K562 (cell line): ENCODE data around the gene B3GALNT1. TPM values are rescaled to one million over a fixed set of nuclear protein-coding genes. Genes with fewer than 3 reads are reported as not detected.

Experiments
- ATAC-seq: fragments of 200-7000 bp; cut with Tn5 transposase; 3 replicates; pipeline ENCODE4 v1.9.1; 2020; ENCODE audit warnings: moderate library complexity
- BruUV-seq: library from RNA; stranded (reverse); fragments of 400-500 nt; replicated peaks from 2 replicates; lab custom pipeline; 2021; lab: Mats Ljungman, UMichigan
- CTCF ChIA-PET: fragments of 300-600 bp; formaldehyde crosslinking; extraction: SDS; loops from one replicate; lab custom pipeline; 2021; ENCODE audit warnings: low intra/inter-chr PET ratio; lab: Yijun Ruan, JAX
- POLR2A ChIA-PET: fragments of 300-600, 350-650 bp; sonication (Branson Sonifier 250); formaldehyde crosslinking; extraction: SDS; loops from one replicate; lab custom pipeline; 2021; ENCODE audit warnings: antibody characterized with exemption, inconsistent platforms; lab: Yijun Ruan, JAX
- DNase-seq, 4 experiments: peaks; one replicate each; pipeline versions ENCODE4 v3.0.0 to v3.0.0-alpha.2; 2011 to 2018; ENCODE audit warnings: low spot score in 3 of 4, mixed read lengths in 3 of 4; ENCODE audit errors: extremely low read depth in 1 of 4
- FAIRE-seq: peaks from 2 replicates; lab custom pipeline; 2011; peaks lifted over from hg19 to GRCh38; lab: Jason Lieb, UNC
- H2AFZ ChIP-seq: 2 replicates; pipeline ENCODE4 v1.6.0; 2011; ENCODE audit warnings: low read depth, low read length, control low read depth, inconsistent platforms
- H3K27ac ChIP-seq: fragments of 200-600 bp; 3 replicates; pipeline ENCODE4 v1.8.0; 2011; ENCODE audit warnings: low read depth, mild to moderate bottlenecking, control low read depth, inconsistent platforms, low read length, moderate library complexity, mixed read lengths; ENCODE audit errors: extremely low read depth
- H3K27me3 ChIP-seq, 2 experiments: fragments of 300-600 bp in 1 of 2; 2 replicates in 1 of 2; 3 replicates in 1 of 2; pipeline versions ENCODE4 v1.6.0 to v1.8.0; 2011; ENCODE audit warnings: inconsistent platforms in 2 of 2, low read length in 2 of 2, mild to moderate bottlenecking in 1 of 2, mixed read lengths in 1 of 2, moderate library complexity in 1 of 2; ENCODE audit not compliant: control insufficient read depth in 2 of 2, insufficient read depth in 2 of 2
- H3K36me3 ChIP-seq: fragments of 300-600 bp; 3 replicates; pipeline ENCODE4 v1.8.0; 2011; ENCODE audit warnings: mild to moderate bottlenecking, low read length, inconsistent platforms; ENCODE audit not compliant: control insufficient read depth, insufficient read depth
- H3K4me1 ChIP-seq, 2 experiments: fragments of 200-600 bp in 1 of 2; replicated peaks in 1 of 2; 2 replicates in 1 of 2; 3 replicates in 1 of 2; pipeline versions ENCODE4 v1.5.1 to v1.8.0; 2011; ENCODE audit warnings: inconsistent platforms in 2 of 2, low read length in 2 of 2, mild to moderate bottlenecking in 1 of 2, mixed read lengths in 1 of 2, moderate library complexity in 1 of 2; ENCODE audit not compliant: control insufficient read depth in 2 of 2, insufficient read depth in 2 of 2
- H3K4me2 ChIP-seq: 2 replicates; pipeline ENCODE4 v1.6.1; 2011; ENCODE audit warnings: low read length, control low read depth, inconsistent platforms, mixed read lengths; ENCODE audit not compliant: insufficient read depth
- H3K4me3 ChIP-seq: fragments of 200-600 bp; sonication (generic), shearing (Covaris generic); 2 replicates; pipeline ENCODE4 v1.5.1; 2016; ENCODE audit warnings: control low read depth, inconsistent platforms
- H3K79me2 ChIP-seq: fragments of 200-600 bp; 3 replicates; pipeline ENCODE4 v1.8.0; 2011; ENCODE audit warnings: low read length, inconsistent platforms; ENCODE audit not compliant: control insufficient read depth, insufficient read depth
- H3K9ac ChIP-seq, 2 experiments: 2 replicates each; pipeline versions ENCODE4 v1.6.0 to v1.6.1; 2011; ENCODE audit warnings: low read depth in 2 of 2, low read length in 2 of 2, control low read depth in 1 of 2, inconsistent platforms in 1 of 2, mild to moderate bottlenecking in 1 of 2, mixed read lengths in 1 of 2; ENCODE audit not compliant: insufficient read depth in 1 of 2
- H3K9me1 ChIP-seq: one replicate; pipeline ENCODE4 v1.6.0; 2011; ENCODE audit warnings: inconsistent platforms, mild to moderate bottlenecking, low read length, moderate library complexity; ENCODE audit not compliant: control insufficient read depth, insufficient read depth
- H3K9me3 ChIP-seq: replicated peaks from 2 replicates; pipeline ENCODE4 v1.5.1; 2011; ENCODE audit warnings: low read depth, low read length, inconsistent platforms; ENCODE audit not compliant: control insufficient read depth, insufficient read depth
- H4K20me1 ChIP-seq: replicated peaks from 2 replicates; pipeline ENCODE4 v1.6.1; 2011; ENCODE audit warnings: low read length, inconsistent platforms, mixed read lengths; ENCODE audit not compliant: control insufficient read depth, insufficient read depth
- EGR1 ChIP-seq: fragments of 450-650 bp; conservative IDR thresholded peaks from 2 replicates; pipeline ENCODE4 v1.6.1; 2017; ENCODE audit warnings: mild to moderate bottlenecking
- FOS ChIP-seq: IDR thresholded peaks from 3 replicates; pipeline ENCODE4 v1.6.1; 2011; ENCODE audit not compliant: insufficient read length; ENCODE audit errors: extremely low read depth
- FOXA3 ChIP-seq, 2 experiments: fragments of 450-650 bp in 1 of 2; sonication (generic) in 1 of 2; formaldehyde crosslinking; IDR thresholded peaks in 1 of 2; conservative IDR thresholded peaks in 1 of 2; 2 replicates each; pipeline versions ENCODE4 v1.4.0 to v1.8.0; 2020 to 2022; ENCODE audit warnings: mild to moderate bottlenecking in 2 of 2, missing genetic modification reagents in 1 of 2
- LEF1 ChIP-seq: fragments of 450-650 bp; IDR thresholded peaks from 2 replicates; pipeline ENCODE4 v1.6.1; 2016; ENCODE audit warnings: mild to moderate bottlenecking
- MAZ ChIP-seq, 2 experiments: fragments of 450-650 bp in 1 of 2; sonication (generic) in 1 of 2; formaldehyde crosslinking; IDR thresholded peaks in 1 of 2; conservative IDR thresholded peaks in 1 of 2; 2 replicates each; pipeline versions ENCODE4 v1.4.0 to v1.5.0; 2020; ENCODE audit warnings: mild to moderate bottlenecking in 1 of 2, missing genetic modification reagents in 1 of 2
- RUNX1 ChIP-seq: sonication (generic); IDR thresholded peaks from 2 replicates; pipeline ENCODE4 v1.6.1; 2016; ENCODE audit warnings: antibody characterized with exemption, low read depth
- ZNF280A ChIP-seq: fragments of 450-650 bp; IDR thresholded peaks from 2 replicates; pipeline ENCODE4 v1.6.1; 2018; ENCODE audit warnings: mild to moderate bottlenecking, low read depth; ENCODE audit not compliant: partially characterized antibody
- WGBS: fragments of 100-300 bp; shearing (Covaris generic); methylation state at CpG from one replicate; pipeline ENCODE4 v1.1.6; 2016; ENCODE audit warnings: low coverage, mixed read lengths; ENCODE audit not compliant: insufficient coverage; ENCODE audit errors: missing lambda C conversion rate; 5-methylcytosine and 5-hydroxymethylcytosine counted together
- in situ Hi-C: fragments of 300-500 bp; cut with MboI; formaldehyde crosslinking; loops from 4 replicates; pipeline ENCODE4 v1.15.0; 2018; ENCODE audit warnings: inconsistent platforms, mixed read lengths
- intact Hi-C: fragments of 100-400 bp; cut with micrococcal nuclease; formaldehyde crosslinking; loops from 2 replicates; pipeline ENCODE4 v1.14.2; 2022
- polyA plus RNA-seq, 8 experiments: library from polyadenylated mRNA; depleted of rRNA in 4 of 8; stranded (reverse) in 5 of 8; unstranded in 3 of 8; fragments of >200 nt; fragmentation: Nextera tagmentation in 2 of 8; fragmentation: Illumina TruSeq in 1 of 8; extraction: Ambion mirVana in 2 of 8; extraction: Trizol in 1 of 8; gene quantifications; 2 replicates each; pipeline versions ENCODE4 v1.2.1 to v1.2.3, GENCODE V29; 2011 to 2014; ENCODE audit warnings: inconsistent platforms in 1 of 8, missing spikeins in 1 of 8
- total RNA-seq, 7 experiments: library from RNA; depleted of rRNA in 6 of 7; stranded (reverse); fragments of >200 nt in 6 of 7; fragmentation: Illumina TruSeq in 2 of 7; extraction: Trizol in 2 of 7; gene quantifications; 2 replicates each; pipeline versions ENCODE4 v1.2.1 to v1.2.3, GENCODE V29; 2011 to 2021; ENCODE audit warnings: low replicate concordance in 1 of 7
- TF ChIP-seq, protein P1 (sequence below), 2 experiments: fragments of 150-350 bp in 1 of 2; IDR thresholded peaks; 2 replicates each; pipeline ENCODE4 v1.6.1; 2012 to 2016; ENCODE audit warnings: low read depth in 2 of 2, low read length in 2 of 2, mild to moderate bottlenecking in 1 of 2, moderate library complexity in 1 of 2
- TF ChIP-seq, protein P2 (sequence below): sonication (generic); formaldehyde crosslinking; IDR thresholded peaks from 2 replicates; pipeline ENCODE4 v1.8.0; 2022; ENCODE audit warnings: missing genetic modification reagents, mild to moderate bottlenecking, moderate library complexity, borderline replicate concordance

The B3GALNT1 gene
- total and polyA plus RNA-seq, 9 of the 15 experiments (the other 6 are each of a cell fraction or from before 2014, with no cell fraction given), result 0.53 to 2.0 (median 1.2) TPM

- no peak overlapping the region for H3K4me2 ChIP-seq
- 0% methylated on average over 3 of the region's 3 CpGs for WGBS
Observed at GRCh38 chr3:161117646-161118045, 12.5 kb upstream of the B3GALNT1 start.

More at GRCh38 chr3:161117646-161118045, 12.5 kb upstream of the B3GALNT1 start:
- intact Hi-C loops (no loop called here), in situ Hi-C loops (no loop called here)
- H2AFZ ChIP-seq, result no peak overlapping the region
- ChIA-PET POLR2A (no interaction called here), CTCF (no interaction called here)
- no peaks in the 10 kb centered on the region for H4K20me1 ChIP-seq
- DNase-seq (no peak), FAIRE-seq (no peak)
- no peaks in the 10 kb centered on the region for H3K36me3 ChIP-seq
- H3K9ac ChIP-seq, result no peak overlapping the region
- TF ChIP-seq LEF1 (no peak), RUNX1 (no peak), ZNF280A (no peak), EGR1 (no peak), MAZ (CRISPR knock-in tag; conservative IDR thresholded peaks at IDR 0.05 in 1 of 2, IDR thresholded peaks at IDR 0.05 in 1 of 2) (no peak), FOS (no peak), FOXA3 (CRISPR knock-in tag; conservative IDR thresholded peaks at IDR 0.05 in 1 of 2, IDR thresholded peaks at IDR 0.05 in 1 of 2) (no peak; a peak in 1 of 4 replicates)
- TF ChIP-seq, protein P1, sequence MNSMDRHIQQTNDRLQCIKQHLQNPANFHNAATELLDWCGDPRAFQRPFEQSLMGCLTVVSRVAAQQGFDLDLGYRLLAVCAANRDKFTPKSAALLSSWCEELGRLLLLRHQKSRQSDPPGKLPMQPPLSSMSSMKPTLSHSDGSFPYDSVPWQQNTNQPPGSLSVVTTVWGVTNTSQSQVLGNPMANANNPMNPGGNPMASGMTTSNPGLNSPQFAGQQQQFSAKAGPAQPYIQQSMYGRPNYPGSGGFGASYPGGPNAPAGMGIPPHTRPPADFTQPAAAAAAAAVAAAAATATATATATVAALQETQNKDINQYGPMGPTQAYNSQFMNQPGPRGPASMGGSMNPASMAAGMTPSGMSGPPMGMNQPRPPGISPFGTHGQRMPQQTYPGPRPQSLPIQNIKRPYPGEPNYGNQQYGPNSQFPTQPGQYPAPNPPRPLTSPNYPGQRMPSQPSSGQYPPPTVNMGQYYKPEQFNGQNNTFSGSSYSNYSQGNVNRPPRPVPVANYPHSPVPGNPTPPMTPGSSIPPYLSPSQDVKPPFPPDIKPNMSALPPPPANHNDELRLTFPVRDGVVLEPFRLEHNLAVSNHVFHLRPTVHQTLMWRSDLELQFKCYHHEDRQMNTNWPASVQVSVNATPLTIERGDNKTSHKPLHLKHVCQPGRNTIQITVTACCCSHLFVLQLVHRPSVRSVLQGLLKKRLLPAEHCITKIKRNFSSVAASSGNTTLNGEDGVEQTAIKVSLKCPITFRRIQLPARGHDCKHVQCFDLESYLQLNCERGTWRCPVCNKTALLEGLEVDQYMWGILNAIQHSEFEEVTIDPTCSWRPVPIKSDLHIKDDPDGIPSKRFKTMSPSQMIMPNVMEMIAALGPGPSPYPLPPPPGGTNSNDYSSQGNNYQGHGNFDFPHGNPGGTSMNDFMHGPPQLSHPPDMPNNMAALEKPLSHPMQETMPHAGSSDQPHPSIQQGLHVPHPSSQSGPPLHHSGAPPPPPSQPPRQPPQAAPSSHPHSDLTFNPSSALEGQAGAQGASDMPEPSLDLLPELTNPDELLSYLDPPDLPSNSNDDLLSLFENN (IDR thresholded peaks at IDR 0.05; ENCODE audit: low read depth in 2 of 2, low read length in 2 of 2), result no peak
- TF ChIP-seq, protein P2, sequence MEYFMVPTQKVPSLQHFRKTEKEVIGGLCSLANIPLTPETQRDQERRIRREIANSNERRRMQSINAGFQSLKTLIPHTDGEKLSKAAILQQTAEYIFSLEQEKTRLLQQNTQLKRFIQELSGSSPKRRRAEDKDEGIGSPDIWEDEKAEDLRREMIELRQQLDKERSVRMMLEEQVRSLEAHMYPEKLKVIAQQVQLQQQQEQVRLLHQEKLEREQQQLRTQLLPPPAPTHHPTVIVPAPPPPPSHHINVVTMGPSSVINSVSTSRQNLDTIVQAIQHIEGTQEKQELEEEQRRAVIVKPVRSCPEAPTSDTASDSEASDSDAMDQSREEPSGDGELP (CRISPR knock-in tag), result no peak
- TF ChIP-seq, all 486 proteins: peak for 0
- Histone ChIP-seq H3K4me3 (no peak overlapping the region), H3K4me1 (no peaks in the 10 kb centered on the region), H3K27ac (no peak overlapping the region), H3K79me2 (no peaks in the 10 kb centered on the region), H3K9me3 (no peaks in the 10 kb centered on the region; the same call in 1 of the 2 replicates), H3K27me3 (no peaks in the 10 kb centered on the region), H3K9me1 (no peaks in the 10 kb centered on the region)
- ATAC-seq, result no peak
- BruUV-seq, result no TSS peak
